Epithelial cell of esophagus (primary cell): ENCODE results near the gene CCDC150.

Experiments used
- DNase-seq: peaks from one replicate; pipeline ENCODE4 v3.0.0; 2010; ENCODE audit warnings: low read depth
- H3K4me3 ChIP-seq: 2 replicates; pipeline ENCODE4 v1.5.1; 2011; ENCODE audit warnings: mild to moderate bottlenecking, low read length, control low read depth
- TF ChIP-seq, protein P1 (sequence below): IDR thresholded peaks from 2 replicates; pipeline ENCODE4 v1.5.1; 2011; ENCODE audit warnings: low read depth, mild to moderate bottlenecking, low read length, control low read depth, inconsistent platforms; ENCODE audit not compliant: insufficient read depth; ENCODE audit errors: missing control alignments

CCDC150 gene

DNA sequence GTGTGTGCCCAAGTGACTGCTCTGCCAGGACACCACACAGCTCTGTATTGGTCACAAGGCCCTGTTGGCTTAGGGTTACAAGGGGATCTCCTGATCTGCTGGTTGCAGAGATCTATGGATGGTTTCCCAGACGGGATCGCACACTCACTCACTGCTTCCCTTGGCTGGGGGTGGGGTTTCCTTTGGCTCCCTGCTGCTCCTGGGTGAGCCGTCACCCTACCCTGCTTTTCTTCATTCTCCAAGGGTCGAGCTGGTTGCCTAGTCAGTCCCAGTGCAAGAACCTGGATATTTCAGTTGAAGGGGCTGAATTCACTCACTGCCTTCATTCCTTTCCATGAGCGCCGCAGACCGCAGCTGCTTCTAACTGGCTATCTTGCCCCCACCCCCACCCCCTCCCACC, 103.7 kb downstream of the CCDC150 start:
- TF ChIP-seq, protein P1, sequence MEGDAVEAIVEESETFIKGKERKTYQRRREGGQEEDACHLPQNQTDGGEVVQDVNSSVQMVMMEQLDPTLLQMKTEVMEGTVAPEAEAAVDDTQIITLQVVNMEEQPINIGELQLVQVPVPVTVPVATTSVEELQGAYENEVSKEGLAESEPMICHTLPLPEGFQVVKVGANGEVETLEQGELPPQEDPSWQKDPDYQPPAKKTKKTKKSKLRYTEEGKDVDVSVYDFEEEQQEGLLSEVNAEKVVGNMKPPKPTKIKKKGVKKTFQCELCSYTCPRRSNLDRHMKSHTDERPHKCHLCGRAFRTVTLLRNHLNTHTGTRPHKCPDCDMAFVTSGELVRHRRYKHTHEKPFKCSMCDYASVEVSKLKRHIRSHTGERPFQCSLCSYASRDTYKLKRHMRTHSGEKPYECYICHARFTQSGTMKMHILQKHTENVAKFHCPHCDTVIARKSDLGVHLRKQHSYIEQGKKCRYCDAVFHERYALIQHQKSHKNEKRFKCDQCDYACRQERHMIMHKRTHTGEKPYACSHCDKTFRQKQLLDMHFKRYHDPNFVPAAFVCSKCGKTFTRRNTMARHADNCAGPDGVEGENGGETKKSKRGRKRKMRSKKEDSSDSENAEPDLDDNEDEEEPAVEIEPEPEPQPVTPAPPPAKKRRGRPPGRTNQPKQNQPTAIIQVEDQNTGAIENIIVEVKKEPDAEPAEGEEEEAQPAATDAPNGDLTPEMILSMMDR = no peak
- DNase-seq = no peak
- no peak overlapping the region for H3K4me3 ChIP-seq

DNA sequence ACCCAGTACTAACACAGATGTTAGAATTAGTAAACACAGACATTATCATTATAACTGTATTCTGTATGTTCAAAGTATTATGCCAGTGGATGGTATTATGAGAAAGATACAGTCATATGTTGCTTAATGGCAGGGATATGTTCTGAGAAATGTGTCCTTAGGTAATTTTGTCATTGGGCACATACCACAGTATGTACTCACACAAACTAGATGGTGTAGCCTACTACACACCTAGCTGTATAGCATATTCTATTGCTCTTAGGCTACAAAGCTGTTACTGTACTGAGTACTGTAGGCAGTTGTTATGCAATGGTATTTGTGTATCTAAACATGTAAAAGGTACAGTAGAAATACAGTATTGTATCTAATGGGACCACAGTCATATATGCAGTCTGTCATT, 106.2 kb downstream of the CCDC150 start:
- peak; percentile 76 for DNase-seq
- H3K4me3 ChIP-seq = no peak overlapping the region
- TF ChIP-seq, protein P1 = no peak

DNA sequence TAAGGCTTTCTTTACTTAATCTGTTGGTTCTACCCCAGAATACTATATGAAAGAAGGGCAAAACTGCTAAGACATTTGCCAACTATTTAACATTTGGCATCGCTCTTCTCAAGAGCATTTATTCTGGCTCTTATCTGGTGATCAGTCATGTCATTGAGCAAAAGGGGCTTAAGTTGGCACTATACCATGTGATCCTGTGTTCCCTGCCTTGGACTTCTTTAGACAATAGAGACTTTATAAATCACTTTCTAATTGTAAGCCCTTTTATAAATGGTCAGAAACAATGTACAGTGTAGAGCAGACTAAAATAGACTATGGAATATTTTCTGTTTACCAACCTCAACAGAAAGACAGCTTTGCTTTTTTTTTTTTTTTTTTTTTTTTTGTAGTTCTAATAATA, 107.9 kb downstream of the CCDC150 start:
- TF ChIP-seq, protein P1 = no peak
- H3K4me3 ChIP-seq = no peak overlapping the region
- DNase-seq = no peak

DNA sequence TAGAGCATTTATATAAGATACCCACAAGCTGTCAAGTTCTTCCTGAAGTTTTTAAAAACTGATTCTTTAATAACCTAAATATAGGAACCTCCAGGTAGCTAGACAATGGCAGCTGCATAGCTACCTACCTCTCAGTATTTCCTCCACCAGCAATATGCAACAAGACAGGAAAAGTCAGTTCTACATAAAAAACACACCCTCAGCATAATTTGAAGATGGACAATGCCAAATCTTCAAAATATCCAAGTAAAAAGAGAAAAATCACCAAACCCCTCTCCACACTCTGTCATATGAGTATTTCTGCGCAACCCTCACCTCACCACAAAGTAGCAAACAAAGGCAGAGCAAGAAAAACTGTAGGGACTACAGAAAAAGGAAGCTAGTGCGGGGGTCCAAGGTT, 108.6 kb downstream of the CCDC150 start:
- no peak for DNase-seq
- TF ChIP-seq, protein P1 = no peak
- H3K4me3 ChIP-seq = no peak overlapping the region

DNA sequence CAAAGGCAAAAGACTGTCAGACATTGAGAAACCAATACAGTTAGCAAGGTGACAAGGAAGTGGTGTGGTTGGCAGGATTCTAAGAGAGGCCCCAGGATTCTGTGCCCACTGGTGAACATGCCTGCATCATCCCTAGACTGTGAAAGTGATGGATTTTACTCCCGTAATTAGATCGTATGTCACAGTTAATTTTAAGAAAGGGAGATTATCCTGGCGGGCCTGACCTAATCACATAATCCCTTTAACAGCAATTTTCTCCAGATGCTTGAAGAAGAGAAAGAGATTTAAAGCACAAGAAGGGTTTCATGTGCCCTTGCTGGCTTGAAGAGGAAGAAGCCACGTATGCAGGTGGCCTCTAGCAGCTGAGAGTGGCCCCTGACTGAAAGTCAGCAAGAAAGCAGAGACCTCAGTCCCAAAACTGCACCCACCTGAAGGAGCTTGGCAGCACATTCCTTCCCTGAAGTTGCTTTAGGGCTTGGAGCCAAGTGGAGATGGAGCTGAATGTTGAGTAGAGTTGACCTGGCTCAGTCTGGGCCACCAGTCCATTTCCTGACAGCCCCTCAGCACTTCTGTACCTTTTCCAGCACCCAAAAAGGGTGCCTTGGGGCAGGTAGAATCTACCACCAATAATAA, 110.9 kb downstream of the CCDC150 start:
- TF ChIP-seq, protein P1 = no peak
- H3K4me3 ChIP-seq = no peak overlapping the region
- no peak for DNase-seq

DNA sequence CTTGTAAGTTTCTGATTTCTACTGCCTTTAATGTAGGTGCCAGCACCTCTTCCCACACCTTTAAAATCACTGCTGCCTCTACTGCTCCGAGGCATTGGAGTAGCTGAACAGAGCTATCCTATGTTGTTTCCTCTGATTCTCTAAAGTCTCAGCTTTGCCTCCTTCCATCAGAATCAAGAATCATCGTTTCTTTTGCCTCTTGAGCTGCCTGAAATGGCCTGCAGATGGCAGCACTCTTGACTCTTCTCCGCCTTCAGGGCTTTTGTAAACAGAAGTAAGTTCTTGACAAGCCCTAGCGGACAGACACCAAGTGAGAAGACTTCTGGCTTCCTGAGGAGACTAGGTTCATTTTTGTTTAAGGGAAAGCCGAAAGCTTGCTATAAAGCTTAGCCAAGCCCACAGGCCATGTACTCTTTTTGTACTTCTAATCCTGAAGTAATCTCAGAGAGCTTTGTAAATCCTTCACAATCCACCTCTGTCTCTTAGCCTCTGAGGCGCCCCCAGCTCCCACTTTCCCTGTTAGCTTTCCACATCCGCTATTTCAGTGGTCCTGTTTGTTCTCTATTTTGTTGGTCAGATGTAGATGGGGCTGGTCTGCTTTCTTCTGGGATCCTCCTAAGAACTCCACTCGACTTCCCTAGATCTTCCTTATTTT, 111.6 kb downstream of the CCDC150 start:
- no peak overlapping the region for H3K4me3 ChIP-seq
- DNase-seq = peak; percentile 77
- TF ChIP-seq, protein P1 = peak; percentile 94
